ENCODE measurements around the gene ASCL3.

DNA sequence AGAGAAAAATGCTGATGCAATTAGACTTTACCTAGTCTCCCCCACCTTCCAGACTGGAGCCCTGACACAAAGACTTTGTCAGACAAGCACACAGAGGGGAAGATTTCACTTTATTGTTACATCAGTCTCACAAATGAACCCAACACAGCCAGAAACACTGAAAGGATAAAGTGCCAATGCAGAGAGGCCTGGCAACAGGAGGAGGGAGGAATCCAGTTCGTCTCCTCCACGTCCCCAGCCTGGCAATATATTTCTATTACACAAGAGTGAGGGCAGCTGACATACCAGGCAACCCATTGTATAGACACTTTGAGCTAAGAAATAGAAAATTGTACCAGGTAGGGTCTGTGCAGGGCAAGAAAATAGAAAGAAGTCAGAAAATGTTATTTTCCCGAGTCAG lies 37.7 kb upstream of the ASCL3 start:
- TF ChIP-seq CTCF (IDR thresholded peaks at IDR 0.05; ENCODE audit: insufficient read depth, low read length, poor library complexity, severe bottlenecking) (no peak), EZH2phosphoT487 (conservative IDR thresholded peaks at IDR 0.05; ENCODE audit: low read length) (no peak)
